Dedifferentiated amniotic fluid mesenchymal stem cell (primary cell): ENCODE data around the gene ARHGAP36.

ENCODE experiments used
- DNase-seq: peaks from one replicate; pipeline ENCODE4 v3.0.0-alpha.2; 2016; ENCODE audit errors: extremely low spot score

Gene ARHGAP36

DNA sequence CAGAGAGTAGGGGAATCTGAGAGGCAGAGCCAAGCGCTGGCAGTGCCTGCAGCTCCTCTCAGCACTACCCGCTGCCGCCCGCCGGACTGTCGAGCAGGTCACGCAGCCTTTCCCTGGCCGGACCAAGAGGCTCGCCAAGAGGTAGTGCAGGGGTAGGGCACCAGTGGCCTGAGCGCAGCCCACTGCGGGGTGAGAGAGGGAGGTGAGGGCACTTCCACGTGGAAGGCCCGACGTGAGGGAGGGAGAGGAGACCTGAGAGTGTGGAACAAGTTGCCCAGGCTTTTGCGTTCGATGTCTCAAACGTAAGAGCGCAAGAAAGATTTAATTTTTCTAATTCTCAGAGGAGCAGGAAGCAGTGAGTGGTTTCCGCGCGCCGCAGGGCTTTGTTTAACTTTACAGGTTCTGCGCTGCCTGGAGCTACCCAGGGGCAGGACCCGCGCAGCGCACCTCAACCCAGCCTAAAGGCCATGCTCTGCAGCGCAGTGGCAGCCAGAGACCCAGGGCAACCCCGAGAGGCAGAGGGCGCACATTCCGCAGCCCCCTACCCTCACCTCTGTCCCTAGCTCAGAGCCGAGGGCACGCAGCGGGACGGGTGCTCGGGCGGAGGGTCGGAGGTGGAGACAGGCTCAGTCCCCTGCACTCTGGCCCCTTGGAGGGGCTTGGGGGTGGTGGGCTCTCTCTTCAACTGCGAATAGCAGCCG, 14.9 kb downstream of the ARHGAP36 start:
- DNase-seq, result no peak

GRCh38 chrX:131073607-131074006, 15.5 kb downstream of the ARHGAP36 start:
- no peak for DNase-seq

- no peak for DNase-seq
Observed at GRCh38 chrX:131081772-131082740, 23.9 kb downstream of the ARHGAP36 start.

DNA sequence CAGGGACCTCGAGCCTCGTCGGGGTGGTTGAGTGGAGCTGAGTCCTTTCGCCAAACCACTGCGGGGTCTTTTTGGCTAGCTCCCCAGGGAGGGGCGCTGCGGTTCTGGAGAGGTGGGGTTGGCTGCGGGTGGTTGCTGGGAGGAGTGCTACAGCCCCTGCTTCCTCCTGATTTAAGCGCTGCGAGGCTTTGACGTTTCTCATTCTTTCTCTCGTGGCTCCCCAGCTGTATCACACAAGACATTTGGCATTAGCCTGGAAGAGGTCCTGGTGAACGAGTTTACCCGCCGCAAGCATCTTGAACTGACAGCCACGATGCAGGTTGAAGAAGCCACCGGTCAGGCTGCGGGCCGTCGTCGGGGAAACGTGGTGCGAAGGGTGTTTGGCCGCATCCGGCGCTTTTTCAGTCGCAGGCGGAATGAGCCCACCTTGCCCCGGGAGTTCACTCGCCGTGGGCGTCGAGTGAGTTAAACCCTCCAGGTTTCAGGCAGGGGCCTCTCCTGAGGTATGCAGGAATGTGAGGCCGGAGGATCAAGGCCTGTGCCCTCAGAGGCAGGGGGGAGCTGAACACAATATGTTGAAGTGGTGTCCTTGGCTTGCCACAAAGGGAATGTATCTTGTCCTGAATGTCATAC, 25.5 kb downstream of the ARHGAP36 start:
- DNase-seq, result no peak

GRCh38 chrX:131084145-131084544, 26.0 kb downstream of the ARHGAP36 start:
- DNase-seq, result no peak

DNA sequence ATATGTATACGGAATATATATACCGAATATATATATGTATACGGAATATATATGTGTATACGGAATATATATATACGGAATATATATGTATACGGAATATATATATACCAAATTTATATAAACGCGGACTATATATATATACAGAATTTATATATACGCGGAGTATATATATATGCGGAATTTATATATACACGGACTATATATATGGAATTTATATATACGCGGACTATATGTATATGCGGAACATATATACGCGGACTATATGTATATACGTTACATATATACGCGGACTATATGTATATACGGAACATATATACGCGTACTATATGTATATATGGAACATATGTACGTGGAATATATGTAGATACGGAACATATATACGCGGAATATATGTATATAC, 78.6 kb downstream of the ARHGAP36 start:
- no peak for DNase-seq

GRCh38 chrX:131139072-131139471, 80.9 kb downstream of the ARHGAP36 start:
- no peak for DNase-seq
